Esophagus (tissue), 2 donors: ENCODE measurements around the gene THSD7B. TPM values are rescaled to one million over a fixed set of nuclear protein-coding genes. Genes with fewer than 3 reads are reported as not detected.

Experiments used
- H3K27ac ChIP-seq, 2 donors: one replicate each; pipeline ENCODE4 v1.5.1; 2013; ENCODE audit warnings: low read depth in 2 of 2, mild to moderate bottlenecking in 2 of 2, inconsistent platforms in 1 of 2, low read length in 1 of 2, moderate library complexity in 1 of 2
- H3K27me3 ChIP-seq, 2 donors: one replicate each; pipeline ENCODE4 v1.6.1; 2013; ENCODE audit warnings: low read length in 2 of 2, control low read depth in 1 of 2, mild to moderate bottlenecking in 1 of 2; ENCODE audit not compliant: insufficient read depth in 2 of 2, control insufficient read depth in 1 of 2
- H3K36me3 ChIP-seq, 2 donors: one replicate each; pipeline ENCODE4 v1.6.1; 2013; ENCODE audit warnings: low read length in 1 of 2; ENCODE audit not compliant: control insufficient read depth in 2 of 2, insufficient read depth in 2 of 2
- H3K4me1 ChIP-seq, 2 donors: one replicate each; pipeline ENCODE4 v1.6.1; 2013; ENCODE audit warnings: low read length in 1 of 2; ENCODE audit not compliant: control insufficient read depth in 2 of 2, insufficient read depth in 2 of 2
- H3K4me3 ChIP-seq, 2 donors: one replicate each; pipeline ENCODE4 v1.5.1; 2013; ENCODE audit warnings: low read length in 2 of 2, mild to moderate bottlenecking in 2 of 2, low read depth in 1 of 2, moderate library complexity in 1 of 2
- H3K9me3 ChIP-seq, 2 donors: one replicate each; pipeline ENCODE4 v1.6.1; 2013; ENCODE audit warnings: mild to moderate bottlenecking in 2 of 2, low read depth in 1 of 2, low read length in 1 of 2, moderate library complexity in 1 of 2; ENCODE audit not compliant: control insufficient read depth in 2 of 2, insufficient read depth in 1 of 2
- WGBS, 2 donors: extraction: QIAGEN DNeasy Blood & Tissue Kit; methylation state at CpG; one replicate each; pipeline ENCODE4 v1.1.7; 2013; 5-methylcytosine and 5-hydroxymethylcytosine counted together
- polyA plus RNA-seq, 2 donors: library from polyadenylated mRNA; stranded (reverse); fragments of 200-250 nt; gene quantifications; one replicate each; pipeline ENCODE4 v1.2.3, GENCODE V29; 2013
- donor health status: healthy with polysubstance abuse.
- donor health status: Bipolar disorder and iron deficiency.

Gene THSD7B
- polyA plus RNA-seq, 2 donors, result 0.22 to 0.32 TPM

GRCh38 chr2:137705296-137705695 lies 940.0 kb downstream of the THSD7B start:
- Histone ChIP-seq H3K27ac (no peak overlapping the region), H3K9me3 (no peaks in the 10 kb centered on the region), H3K36me3 (no peaks in the 10 kb centered on the region), H3K4me1 (no peaks in the 10 kb centered on the region), H3K4me3 (no peak overlapping the region), H3K27me3 (no peaks in the 10 kb centered on the region)
- WGBS, 2 donors, result 80 to 87% methylated on average over 4 of the region's 4 CpGs

- 70 to 82% methylated on average over 15 of the region's 15 CpGs for WGBS, 2 donors
- Histone ChIP-seq H3K27me3 (no peaks in the 10 kb centered on the region), H3K27ac (no peak overlapping the region), H3K9me3 (no peaks in the 10 kb centered on the region), H3K36me3 (no peaks in the 10 kb centered on the region), H3K4me3 (no peak overlapping the region), H3K4me1 (no peaks in the 10 kb centered on the region)
Measured at GRCh38 chr2:137706786-137707613, 941.7 kb downstream of the THSD7B start.

GRCh38 chr2:137708311-137708710 lies 943.0 kb downstream of the THSD7B start:
- Histone ChIP-seq H3K36me3 (no peaks in the 10 kb centered on the region), H3K9me3 (no peaks in the 10 kb centered on the region), H3K27ac (no peak overlapping the region), H3K4me1 (no peaks in the 10 kb centered on the region), H3K4me3 (no peak overlapping the region), H3K27me3 (no peaks in the 10 kb centered on the region)
- WGBS, 2 donors, result 85 to 93% methylated on average over 5 of the region's 5 CpGs

GRCh38 chr2:137715731-137716191 lies 950.4 kb downstream of the THSD7B start:
- Histone ChIP-seq H3K27me3 (no peaks in the 10 kb centered on the region), H3K36me3 (no peaks in the 10 kb centered on the region), H3K4me1 (no peaks in the 10 kb centered on the region), H3K4me3 (no peak overlapping the region), H3K27ac (no peak overlapping the region), H3K9me3 (peaks cover 0 to 3% of the 10 kb centered on the region in 2 donors)
- 81 to 92% methylated on average over 17 of the region's 17 CpGs for WGBS, 2 donors

- Histone ChIP-seq H3K4me1 (no peaks in the 10 kb centered on the region), H3K27me3 (no peaks in the 10 kb centered on the region), H3K27ac (no peak overlapping the region), H3K9me3 (peaks cover 0 to 3% of the 10 kb centered on the region in 2 donors), H3K4me3 (no peak overlapping the region), H3K36me3 (no peaks in the 10 kb centered on the region)
- 88% methylated on average over 3 of the region's 3 CpGs for WGBS, 2 donors
Measured at GRCh38 chr2:137718786-137719185, 953.4 kb downstream of the THSD7B start.

GRCh38 chr2:137721733-137722132 lies 956.4 kb downstream of the THSD7B start:
- no peaks in the 10 kb centered on the region for H3K9me3 ChIP-seq
- H3K27me3 ChIP-seq, result no peaks in the 10 kb centered on the region
- no peaks in the 10 kb centered on the region for H3K36me3 ChIP-seq
- 97% methylated on average over 1 of the region's 1 CpG for WGBS, 2 donors
- H3K27ac ChIP-seq, result no peak overlapping the region
- H3K4me1 ChIP-seq, result no peaks in the 10 kb centered on the region
- no peak overlapping the region for H3K4me3 ChIP-seq

GRCh38 chr2:137724912-137725311 lies 959.6 kb downstream of the THSD7B start:
- Histone ChIP-seq H3K4me1 (no peaks in the 10 kb centered on the region), H3K9me3 (no peaks in the 10 kb centered on the region), H3K4me3 (no peak overlapping the region), H3K27ac (no peak overlapping the region), H3K36me3 (no peaks in the 10 kb centered on the region), H3K27me3 (no peaks in the 10 kb centered on the region)
- 70 to 74% methylated on average over 2 of the region's 2 CpGs for WGBS, 2 donors
